H9 (cell line): ENCODE measurements around the gene LATS2. TPM values are rescaled to one million over a fixed set of nuclear protein-coding genes. Genes with fewer than 3 reads are reported as not detected.

Experiments used
- DNase-seq: peaks from one replicate; pipeline ENCODE4 v3.0.0-alpha.2; 2017
- H2AFZ ChIP-seq: one replicate; pipeline ENCODE4 v1.6.1; 2013; ENCODE audit warnings: mild to moderate bottlenecking, low read length, control low read depth, moderate library complexity
- H2AK5ac ChIP-seq: 2 replicates; pipeline ENCODE4 v1.6.1; 2013; ENCODE audit warnings: low read length, control low read depth, mixed read lengths; ENCODE audit not compliant: insufficient read length
- H2BK120ac ChIP-seq: one replicate; pipeline ENCODE4 v1.6.1; 2013; ENCODE audit warnings: low read depth, mild to moderate bottlenecking, low read length, control low read depth, inconsistent platforms; ENCODE audit not compliant: poor library complexity, severe bottlenecking
- H2BK12ac ChIP-seq: 2 replicates; pipeline ENCODE4 v1.6.1; 2013; ENCODE audit warnings: low read length, control low read depth, mixed read lengths, low read depth; ENCODE audit not compliant: insufficient read length
- H2BK15ac ChIP-seq: 2 replicates; pipeline ENCODE4 v1.6.1; 2013; ENCODE audit warnings: low read depth, low read length, control low read depth
- H2BK20ac ChIP-seq: one replicate; pipeline ENCODE4 v1.6.1; 2013; ENCODE audit warnings: low read depth, mild to moderate bottlenecking, low read length, control low read depth, inconsistent platforms; ENCODE audit not compliant: poor library complexity, severe bottlenecking
- H2BK5ac ChIP-seq: 2 replicates; pipeline ENCODE4 v1.6.1; 2013; ENCODE audit warnings: low read length, control low read depth, mixed read lengths; ENCODE audit not compliant: insufficient read length
- H3K14ac ChIP-seq: 2 replicates; pipeline ENCODE4 v1.6.1; 2013; ENCODE audit warnings: low read length, control low read depth; ENCODE audit not compliant: insufficient read depth
- H3K18ac ChIP-seq: 2 replicates; pipeline ENCODE4 v1.6.1; 2013; ENCODE audit warnings: low read depth, mild to moderate bottlenecking, mixed read lengths, low read length, control low read depth; ENCODE audit not compliant: insufficient read length
- H3K23ac ChIP-seq: 2 replicates; pipeline ENCODE4 v1.6.1; 2013; ENCODE audit warnings: low read length, control low read depth, mixed read lengths, low read depth; ENCODE audit not compliant: insufficient read length
- H3K23me2 ChIP-seq: 2 replicates; pipeline ENCODE4 v1.6.1; 2013; ENCODE audit warnings: low read depth, mild to moderate bottlenecking, mixed read lengths, low read length, control low read depth; ENCODE audit not compliant: insufficient read length, poor library complexity, severe bottlenecking
- H3K27ac ChIP-seq: 2 replicates; pipeline ENCODE4 v1.5.1; 2013; ENCODE audit warnings: low read length, control low read depth, mixed read lengths, low read depth; ENCODE audit not compliant: insufficient read length
- H3K27me3 ChIP-seq: 2 replicates; pipeline ENCODE4 v1.6.1; 2013; ENCODE audit warnings: low read length, control low read depth, inconsistent platforms; ENCODE audit not compliant: insufficient read depth
- H3K4ac ChIP-seq: 2 replicates; pipeline ENCODE4 v1.6.1; 2013; ENCODE audit warnings: low read depth, mild to moderate bottlenecking, control low read depth, inconsistent platforms, low read length, moderate library complexity
- H3K4me1 ChIP-seq: 2 replicates; pipeline ENCODE4 v1.6.1; 2013; ENCODE audit warnings: low read length, control low read depth, inconsistent platforms; ENCODE audit not compliant: insufficient read depth
- H3K4me2 ChIP-seq: 2 replicates; pipeline ENCODE4 v1.6.1; 2013; ENCODE audit warnings: low read length, control low read depth, mixed read lengths; ENCODE audit not compliant: insufficient read length, insufficient read depth
- H3K56ac ChIP-seq: 2 replicates; pipeline ENCODE4 v1.6.1; 2013; ENCODE audit warnings: low read depth, mild to moderate bottlenecking, mixed read lengths, low read length, control low read depth; ENCODE audit not compliant: insufficient read length
- H3K79me1 ChIP-seq: 2 replicates; pipeline ENCODE4 v1.6.1; 2013; ENCODE audit warnings: low read depth, mild to moderate bottlenecking, moderate library complexity, low read length, control low read depth, inconsistent platforms; ENCODE audit not compliant: insufficient read depth, poor library complexity, severe bottlenecking
- H3K79me2 ChIP-seq: 2 replicates; pipeline ENCODE4 v1.6.1; 2013; ENCODE audit warnings: low read length, control low read depth, inconsistent platforms; ENCODE audit not compliant: insufficient read depth
- H3K9ac ChIP-seq: 2 replicates; pipeline ENCODE4 v1.6.1; 2013; ENCODE audit warnings: low read length, control low read depth, mixed read lengths; ENCODE audit not compliant: insufficient read length; ENCODE audit errors: extremely low read depth
- H3K9me3 ChIP-seq: one replicate; pipeline ENCODE4 v1.6.1; 2013; ENCODE audit warnings: low read depth, low read length, inconsistent platforms; ENCODE audit not compliant: control insufficient read depth
- H3T11ph ChIP-seq: one replicate; pipeline ENCODE4 v1.6.1; 2013; ENCODE audit warnings: mild to moderate bottlenecking, low read length, control low read depth, inconsistent platforms
- H4K20me1 ChIP-seq: one replicate; pipeline ENCODE4 v1.6.1; 2013; ENCODE audit not compliant: control insufficient read depth, insufficient read length, insufficient read depth
- H4K5ac ChIP-seq: 2 replicates; pipeline ENCODE4 v1.6.1; 2013; ENCODE audit warnings: low read depth, mild to moderate bottlenecking, mixed read lengths, low read length, control low read depth; ENCODE audit not compliant: insufficient read length
- H4K8ac ChIP-seq: replicated peaks from 2 replicates; pipeline ENCODE4 v1.6.1; 2013; ENCODE audit warnings: low read length, control low read depth, mixed read lengths, low read depth; ENCODE audit not compliant: insufficient read length
- H4K91ac ChIP-seq: 2 replicates; pipeline ENCODE4 v1.6.1; 2013; ENCODE audit warnings: low read depth, mild to moderate bottlenecking, moderate library complexity, mixed read lengths, low read length, control low read depth; ENCODE audit not compliant: insufficient read length
- H3K27ac Mint-ChIP-seq, 3 experiments: 2 replicates in 2 of 3; 3 replicates in 1 of 3; pipeline ENCODE4 v1.8.0; 2020 to 2021; ENCODE audit warnings: mixed read lengths in 3 of 3, mild to moderate bottlenecking in 1 of 3, moderate library complexity in 1 of 3
- H3K27me3 Mint-ChIP-seq: 2 replicates; pipeline ENCODE4 v1.8.0; 2021; ENCODE audit warnings: low read depth, mild to moderate bottlenecking, moderate library complexity, mixed read lengths
- H3K36me3 Mint-ChIP-seq, 3 experiments: 2 replicates in 2 of 3; 3 replicates in 1 of 3; pipeline ENCODE4 v1.8.0; 2020 to 2021; ENCODE audit warnings: low read depth in 3 of 3, mixed read lengths in 3 of 3; ENCODE audit not compliant: insufficient read depth in 1 of 3
- H3K4me1 Mint-ChIP-seq, 2 experiments: 2 replicates each; pipeline ENCODE4 v1.8.0; 2020; ENCODE audit warnings: mixed read lengths in 2 of 2
- H3K4me3 Mint-ChIP-seq, 2 experiments: 2 replicates in 1 of 2; 3 replicates in 1 of 2; pipeline ENCODE4 v1.8.0; 2020 to 2021; ENCODE audit warnings: mild to moderate bottlenecking in 2 of 2, mixed read lengths in 2 of 2, moderate library complexity in 1 of 2
- H3K9me3 Mint-ChIP-seq, 2 experiments: 2 replicates in 1 of 2; 3 replicates in 1 of 2; pipeline ENCODE4 v1.8.0; 2020; ENCODE audit warnings: mild to moderate bottlenecking in 2 of 2, mixed read lengths in 2 of 2, moderate library complexity in 1 of 2
- WGBS: extraction: QIAGEN DNeasy Blood & Tissue Kit; methylation state at CpG from one replicate; pipeline ENCODE4 v1.1.7; 2013; ENCODE audit warnings: missing lambda C conversion rate, low lambda C conversion rate, mixed read lengths; ENCODE audit not compliant: insufficient read length; ENCODE audit errors: extremely low coverage; 5-methylcytosine and 5-hydroxymethylcytosine counted together
- total RNA-seq: library from RNA; stranded (reverse); gene quantifications from 2 replicates; pipeline ENCODE4 v1.2.1, GENCODE V29; 2021
- TF ChIP-seq, protein P1 (sequence below): fragments of 200-600 bp; sonication (generic); conservative IDR thresholded peaks from 3 replicates; pipeline ENCODE4 v1.8.0; 2021; ENCODE audit warnings: antibody characterized with exemption, mild to moderate bottlenecking

The LATS2 gene
- total RNA-seq, 1 experiment from 2014 or later = 20.0 TPM

GRCh38 chr13:20980430-20980829 is 81.0 kb downstream of the LATS2 start:
- Mint-ChIP-seq H3K4me1 (no peaks in the 10 kb centered on the region), H3K9me3 (no peaks in the 10 kb centered on the region), H3K36me3 (peaks cover 21 to 71% (median 71%) of the 10 kb centered on the region in 3 experiments; a peak in 6 of 7 replicates), H3K27ac (peak overlapping the region in 1 of 3 experiments; percentile 39; a peak in 1 of 7 replicates), H3K27me3 (no peaks in the 10 kb centered on the region), H3K4me3 (no peak overlapping the region)
- Histone ChIP-seq H2AFZ (no peak overlapping the region), H2BK20ac (no peak overlapping the region), H2AK5ac (no peak overlapping the region), H3K23ac (no peak overlapping the region), H2BK120ac (no peak overlapping the region), H3K23me2 (no peaks in the 10 kb centered on the region), H3K18ac (no peak overlapping the region), H2BK15ac (no peak overlapping the region), H3K4ac (no peak overlapping the region), H2BK12ac (no peak overlapping the region), H3K27me3 (no peaks in the 10 kb centered on the region), H3K14ac (no peak overlapping the region), H2BK5ac (no peak overlapping the region), H3K9me3 (no peaks in the 10 kb centered on the region), H4K91ac (no peak overlapping the region), H4K20me1 (no peaks in the 10 kb centered on the region), H4K8ac (no peak overlapping the region), H3T11ph (no peak overlapping the region), H3K27ac (no peak overlapping the region), H3K79me1 (peaks cover 3% of the 10 kb centered on the region), H3K56ac (no peak overlapping the region), H3K4me1 (no peaks in the 10 kb centered on the region), H3K79me2 (no peaks in the 10 kb centered on the region), H3K4me2 (no peak overlapping the region), H3K9ac (no peak overlapping the region), H4K5ac (no peak overlapping the region)
- no CpG with 5 or more reads among the region's 5 CpGs for WGBS
- TF ChIP-seq, protein P1, sequence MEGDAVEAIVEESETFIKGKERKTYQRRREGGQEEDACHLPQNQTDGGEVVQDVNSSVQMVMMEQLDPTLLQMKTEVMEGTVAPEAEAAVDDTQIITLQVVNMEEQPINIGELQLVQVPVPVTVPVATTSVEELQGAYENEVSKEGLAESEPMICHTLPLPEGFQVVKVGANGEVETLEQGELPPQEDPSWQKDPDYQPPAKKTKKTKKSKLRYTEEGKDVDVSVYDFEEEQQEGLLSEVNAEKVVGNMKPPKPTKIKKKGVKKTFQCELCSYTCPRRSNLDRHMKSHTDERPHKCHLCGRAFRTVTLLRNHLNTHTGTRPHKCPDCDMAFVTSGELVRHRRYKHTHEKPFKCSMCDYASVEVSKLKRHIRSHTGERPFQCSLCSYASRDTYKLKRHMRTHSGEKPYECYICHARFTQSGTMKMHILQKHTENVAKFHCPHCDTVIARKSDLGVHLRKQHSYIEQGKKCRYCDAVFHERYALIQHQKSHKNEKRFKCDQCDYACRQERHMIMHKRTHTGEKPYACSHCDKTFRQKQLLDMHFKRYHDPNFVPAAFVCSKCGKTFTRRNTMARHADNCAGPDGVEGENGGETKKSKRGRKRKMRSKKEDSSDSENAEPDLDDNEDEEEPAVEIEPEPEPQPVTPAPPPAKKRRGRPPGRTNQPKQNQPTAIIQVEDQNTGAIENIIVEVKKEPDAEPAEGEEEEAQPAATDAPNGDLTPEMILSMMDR = no peak
- DNase-seq = no peak
